Neuronal stem cell (in vitro differentiated cells): Measurements from ENCODE around the gene FBXW9.
"Not testable (repeated sequence)": the region's sequence is repeated elsewhere in the genome, so short reads cannot be mapped to it uniquely, and the experiment has no call there.

Experiments
- DNase-seq: peaks from one replicate; pipeline ENCODE4 v3.0.0-alpha.2; 2013; ENCODE audit warnings: low spot score
- H2AFZ ChIP-seq: one replicate; pipeline ENCODE4 v1.6.1; 2013; ENCODE audit warnings: mild to moderate bottlenecking, low read length, inconsistent platforms
- H2AK5ac ChIP-seq: 2 replicates; pipeline ENCODE4 v1.6.1; 2013; ENCODE audit warnings: low read depth, mild to moderate bottlenecking, inconsistent platforms, low read length, moderate library complexity, mixed read lengths
- H2BK120ac ChIP-seq: 2 replicates; pipeline ENCODE4 v1.6.1; 2013; ENCODE audit warnings: low read depth, mild to moderate bottlenecking, inconsistent platforms, low read length, moderate library complexity, mixed read lengths
- H2BK12ac ChIP-seq: one replicate; pipeline ENCODE4 v1.6.1; 2013; ENCODE audit warnings: low read length, inconsistent platforms
- H2BK15ac ChIP-seq: 2 replicates; pipeline ENCODE4 v1.6.1; 2013; ENCODE audit warnings: mild to moderate bottlenecking, low read length, inconsistent platforms, mixed read lengths
- H2BK5ac ChIP-seq: one replicate; pipeline ENCODE4 v1.6.1; 2013; ENCODE audit warnings: inconsistent platforms, mild to moderate bottlenecking, low read length, moderate library complexity
- H3K14ac ChIP-seq: one replicate; pipeline ENCODE4 v1.6.1; 2013; ENCODE audit warnings: low read length, inconsistent platforms
- H3K18ac ChIP-seq: 2 replicates; pipeline ENCODE4 v1.6.1; 2013; ENCODE audit warnings: low read length, inconsistent platforms
- H3K23ac ChIP-seq: 2 replicates; pipeline ENCODE4 v1.6.1; 2013; ENCODE audit warnings: low read depth, mild to moderate bottlenecking, mixed read lengths, low read length, inconsistent platforms; ENCODE audit not compliant: poor library complexity
- H3K27ac ChIP-seq: replicated peaks from 3 replicates; pipeline ENCODE4 v1.5.1; 2013; ENCODE audit warnings: low read length, inconsistent platforms
- H3K27me3 ChIP-seq, 3 experiments: 2 replicates each; pipeline ENCODE4 v1.6.1; 2013; ENCODE audit warnings: low read length in 3 of 3, mild to moderate bottlenecking in 2 of 3, inconsistent platforms in 1 of 3, low read depth in 1 of 3, mixed read lengths in 1 of 3, moderate library complexity in 1 of 3; ENCODE audit not compliant: control insufficient read depth in 3 of 3, insufficient read depth in 3 of 3
- H3K36me3 ChIP-seq, 2 donors: replicated peaks in 1 of 2; 2 replicates each; pipeline ENCODE4 v1.6.1; 2013; ENCODE audit warnings: low read length in 2 of 2; ENCODE audit not compliant: control insufficient read depth in 2 of 2, insufficient read depth in 2 of 2
- H3K4ac ChIP-seq: 2 replicates; pipeline ENCODE4 v1.6.1; 2013; ENCODE audit warnings: inconsistent platforms, mild to moderate bottlenecking, low read length, moderate library complexity
- H3K4me1 ChIP-seq, 2 donors: 1 replicate in 1 of 2; 2 replicates in 1 of 2; pipeline ENCODE4 v1.6.1; 2013; ENCODE audit warnings: low read length in 2 of 2, low read depth in 1 of 2; ENCODE audit not compliant: control insufficient read depth in 2 of 2, insufficient read depth in 1 of 2
- H3K4me2 ChIP-seq: one replicate; pipeline ENCODE4 v1.6.1; 2013; ENCODE audit warnings: mild to moderate bottlenecking, low read length, inconsistent platforms; ENCODE audit not compliant: insufficient read depth, poor library complexity, severe bottlenecking
- H3K4me3 ChIP-seq, 2 donors: 2 replicates each; pipeline ENCODE4 v1.5.1; 2013; ENCODE audit warnings: low read length in 2 of 2, mild to moderate bottlenecking in 2 of 2, inconsistent platforms in 1 of 2, moderate library complexity in 1 of 2
- H3K79me1 ChIP-seq: one replicate; pipeline ENCODE4 v1.6.1; 2013; ENCODE audit warnings: low read depth, mild to moderate bottlenecking, inconsistent platforms, low read length, moderate library complexity
- H3K9ac ChIP-seq: one replicate; pipeline ENCODE4 v1.6.1; 2013; ENCODE audit warnings: mild to moderate bottlenecking, low read depth, low read length, inconsistent platforms; ENCODE audit not compliant: poor library complexity
- H3K9me3 ChIP-seq, 2 donors: replicated peaks in 1 of 2; 2 replicates each; pipeline versions ENCODE3 to v1.6.1; 2013; ENCODE audit warnings: low read length in 2 of 2, mild to moderate bottlenecking in 2 of 2, inconsistent platforms in 1 of 2, low read depth in 1 of 2, mixed read lengths in 1 of 2, moderate library complexity in 1 of 2; ENCODE audit not compliant: control insufficient read depth in 2 of 2, insufficient read depth in 1 of 2
- H4K8ac ChIP-seq: one replicate; pipeline ENCODE4 v1.6.1; 2013; ENCODE audit warnings: low read depth, mild to moderate bottlenecking, inconsistent platforms, low read length, moderate library complexity
- H4K91ac ChIP-seq: one replicate; pipeline ENCODE4 v1.6.1; 2013; ENCODE audit warnings: low read length, low read depth, mild to moderate bottlenecking, inconsistent platforms; ENCODE audit not compliant: poor library complexity
- WGBS, 2 donors: extraction: QIAGEN DNeasy Blood & Tissue Kit; methylation state at CpG; one replicate each; pipeline ENCODE4 v1.1.7; 2013; ENCODE audit warnings: missing lambda C conversion rate in 2 of 2, mixed read lengths in 1 of 2; ENCODE audit not compliant: insufficient read length in 2 of 2, insufficient replicate concordance in 1 of 2; ENCODE audit errors: extremely low coverage in 2 of 2; 5-methylcytosine and 5-hydroxymethylcytosine counted together

Gene FBXW9

DNA sequence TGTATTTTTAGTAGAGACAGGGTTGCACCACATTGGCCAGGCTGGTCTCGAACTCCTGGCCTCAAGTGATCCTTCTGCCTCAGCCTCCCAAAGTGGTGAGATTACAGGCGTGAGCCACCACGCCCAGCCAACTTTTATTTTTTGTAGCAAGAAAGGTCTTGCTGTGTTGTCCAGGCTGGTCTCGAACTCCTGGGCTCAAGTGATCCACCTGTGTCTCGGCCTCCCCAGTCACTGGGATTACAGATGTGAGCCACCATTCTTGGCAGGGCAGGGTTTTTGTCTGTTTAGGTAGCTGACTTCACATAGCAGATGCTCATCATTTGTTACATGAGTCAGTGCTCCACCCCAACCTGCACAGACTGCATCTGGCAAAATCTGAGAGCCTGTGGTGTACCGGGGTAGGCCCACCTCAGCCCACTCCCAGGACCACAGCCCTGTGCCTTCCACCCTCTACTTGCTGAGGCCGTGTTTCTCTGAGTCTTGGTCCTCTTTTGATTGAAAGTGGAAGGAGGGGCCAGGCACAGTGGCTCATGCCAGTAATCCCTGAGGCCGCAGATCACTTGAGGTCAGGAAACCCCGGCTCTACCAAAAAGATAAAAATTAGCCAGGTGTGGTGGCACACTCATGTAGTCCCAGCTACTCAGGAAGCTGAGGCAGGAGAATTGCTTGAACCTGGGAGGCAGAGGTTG lies 31.5 kb upstream of the FBXW9 start:
- no peak for DNase-seq
- Histone ChIP-seq H3K36me3 (peaks cover 34 to 52% of the 10 kb centered on the region in 2 donors), H3K14ac (no peak overlapping the region), H3K18ac (no peak overlapping the region), H2BK15ac (no peak overlapping the region), H4K8ac (no peak overlapping the region), H2AFZ (no peak overlapping the region), H3K79me1 (peaks cover 14% of the 10 kb centered on the region), H3K4me3 (no peak overlapping the region), H2AK5ac (no peak overlapping the region), H2BK5ac (no peak overlapping the region), H4K91ac (no peak overlapping the region), H3K9ac (no peak overlapping the region), H2BK12ac (no peak overlapping the region), H3K9me3 (no peaks in the 10 kb centered on the region), H3K27ac (no peak overlapping the region), H2BK120ac (no peak overlapping the region), H3K4ac (no peak overlapping the region), H3K23ac (no peak overlapping the region), H3K27me3 (no peaks in the 10 kb centered on the region), H3K4me2 (no peak overlapping the region), H3K4me1 (peaks cover 2% of the 10 kb centered on the region in 2 donors)
- WGBS, 2 donors = no CpG with 5 or more reads among the region's 9 CpGs

- Histone ChIP-seq H3K27me3 (no peaks in the 10 kb centered on the region), H3K79me1 (peaks cover 10% of the 10 kb centered on the region), H3K9me3 (no peaks in the 10 kb centered on the region), H3K4ac (no peak overlapping the region), H3K4me2 (no peak overlapping the region), H3K23ac (no peak overlapping the region), H3K9ac (no peak overlapping the region), H4K91ac (no peak overlapping the region), H2AFZ (no peak overlapping the region), H3K14ac (no peak overlapping the region), H2BK120ac (no peak overlapping the region), H2AK5ac (no peak overlapping the region), H2BK15ac (no peak overlapping the region), H3K18ac (no peak overlapping the region), H3K36me3 (peaks cover 30 to 44% of the 10 kb centered on the region in 2 donors), H3K4me3 (peak overlapping the region in 1 of 2 donors; percentile 20), H2BK12ac (no peak overlapping the region), H2BK5ac (no peak overlapping the region), H3K4me1 (peaks cover 0 to 2% of the 10 kb centered on the region in 2 donors), H4K8ac (no peak overlapping the region), H3K27ac (no peak overlapping the region)
- DNase-seq = no peak
- no CpG with 5 or more reads among the region's 2 CpGs for WGBS, 2 donors
These were observed 30.5 kb upstream of the FBXW9 start for GRCh38 chr19:12726988-12727316.

DNA sequence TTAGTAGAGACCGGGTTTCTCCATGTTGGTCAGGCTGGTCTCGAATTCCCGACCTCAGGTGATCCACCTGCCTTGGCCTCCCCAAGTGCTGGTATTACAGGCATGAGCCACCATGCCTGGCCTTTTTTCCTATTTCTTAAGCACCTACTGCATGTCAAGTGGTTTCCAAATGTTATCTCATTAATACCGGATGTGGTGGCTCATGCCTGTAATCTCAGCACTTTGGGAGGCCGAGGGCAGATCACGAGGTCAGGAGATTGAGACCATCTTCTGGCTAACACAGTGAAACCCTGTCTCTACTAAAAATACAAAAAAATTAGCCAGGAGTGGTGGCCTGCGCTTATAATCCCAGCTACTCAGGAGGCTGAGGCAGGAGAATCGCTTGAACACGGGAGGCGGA lies 29.2 kb upstream of the FBXW9 start:
- peaks cover 20 to 34% of the 10 kb centered on the region in 2 donors for H3K36me3 ChIP-seq
- not testable (repeated sequence) for H2AK5ac ChIP-seq, H2AFZ ChIP-seq, H3K14ac ChIP-seq, H2BK15ac ChIP-seq, H2BK5ac ChIP-seq, H4K8ac ChIP-seq, H4K91ac ChIP-seq, H3K9ac ChIP-seq, H3K23ac ChIP-seq, H3K9me3 ChIP-seq, H3K4me2 ChIP-seq, H3K4ac ChIP-seq, H2BK120ac ChIP-seq, H2BK12ac ChIP-seq, DNase-seq, H3K18ac ChIP-seq, H3K27me3 ChIP-seq, H3K4me1 ChIP-seq, H3K4me3 ChIP-seq, H3K27ac ChIP-seq, H3K79me1 ChIP-seq
- no CpG with 5 or more reads among the region's 10 CpGs for WGBS, 2 donors

GRCh38 chr19:12723641-12724426 lies 27.4 kb upstream of the FBXW9 start, which contains the start of gene TNPO2:
TSS of gene TNPO2 (minus strand) at chr19:12723932. CDS start at chr19:12720977, 2,955 bp downstream.
- H3K4ac ChIP-seq = no peak within 1 kb of the TSS
- H3K18ac ChIP-seq = peak within 1 kb of the TSS; percentile 4
- H3K9me3 ChIP-seq = no peaks in the 10 kb centered on the region
- WGBS, 2 donors = no CpG with 5 or more reads among the region's 28 CpGs
- peak within 1 kb of the TSS; percentile 79 to 93 for H3K4me3 ChIP-seq
- peak within 1 kb of the TSS; percentile 91 for H2AFZ ChIP-seq
- no peak within 1 kb of the TSS for H4K91ac ChIP-seq
- no peak within 1 kb of the TSS for H2BK15ac ChIP-seq
- H3K23ac ChIP-seq = no peak within 1 kb of the TSS
- no peaks in the 10 kb centered on the region for H3K27me3 ChIP-seq
- peaks cover 9% of the 10 kb centered on the region for H3K79me1 ChIP-seq
- no peak within 1 kb of the TSS for H2BK120ac ChIP-seq
- peak; percentile 76 for DNase-seq
- peaks cover 12 to 32% of the 10 kb centered on the region in 2 donors for H3K36me3 ChIP-seq
- no peak within 1 kb of the TSS for H2BK12ac ChIP-seq
- no peak within 1 kb of the TSS for H2BK5ac ChIP-seq
- H3K4me1 ChIP-seq = peaks cover 6 to 7% of the 10 kb centered on the region in 2 donors
- H3K9ac ChIP-seq = peak within 1 kb of the TSS; percentile 79
- peak within 1 kb of the TSS; percentile 75 for H3K27ac ChIP-seq
- no peak within 1 kb of the TSS for H2AK5ac ChIP-seq
- peak within 1 kb of the TSS; percentile 89 for H3K4me2 ChIP-seq
- no peak within 1 kb of the TSS for H3K14ac ChIP-seq
- H4K8ac ChIP-seq = no peak within 1 kb of the TSS
